Measurements from ENCODE around the gene C2CD3. TPM values are rescaled to one million over a fixed set of nuclear protein-coding genes. Genes with fewer than 3 reads are reported as not detected.

The C2CD3 gene
- total and polyA plus RNA-seq, 9 of the 15 experiments (the other 6 are each of a cell fraction or from before 2014, with no cell fraction given), result 4.4 to 20.2 (median 15.4) TPM

- intact Hi-C loops (cut with micrococcal nuclease), result no loop called here
- no peaks in the 10 kb centered on the region for H3K9me1 ChIP-seq (ENCODE audit: control insufficient read depth, insufficient read depth, low read length)
- CTCF ChIA-PET (ENCODE audit: low intra/inter-chr PET ratio), result no interaction called here
- H3K4me1 ChIP-seq (replicated peaks in 1 of 2; ENCODE audit: control insufficient read depth in 2 of 2, insufficient read depth in 2 of 2, low read length in 2 of 2), result peaks cover 0 to 21% of the 10 kb centered on the region in 2 experiments; a peak in 2 of 5 replicates
- DNase-seq (ENCODE audit: extremely low read depth in 1 of 4, low spot score in 3 of 4), result no peak
- BruUV-seq (replicated peaks), result no TSS peak
- no peak overlapping the region for H3K4me3 ChIP-seq
- no peak overlapping the region for H3K4me2 ChIP-seq (ENCODE audit: insufficient read depth, low read length)
- no peaks in the 10 kb centered on the region for H3K27me3 ChIP-seq (ENCODE audit: control insufficient read depth in 2 of 2, insufficient read depth in 2 of 2, low read length in 2 of 2)
- POLR2A ChIA-PET, result interaction anchor here (0.6 to 3.6 kb wide), 2 partner anchors 10 to 277 kb away, joined by 3 to 14 read pairs; no protein-coding TSS in a partner anchor
- H3K79me2 ChIP-seq (ENCODE audit: control insufficient read depth, insufficient read depth, low read length), result no peaks in the 10 kb centered on the region
- TF ChIP-seq CCAR2 (IDR thresholded peaks at IDR 0.05; ENCODE audit: low read depth, low read length) (no peak), MIER1 (IDR thresholded peaks at IDR 0.05; ENCODE audit: low read depth) (no peak), NFYB (IDR thresholded peaks at IDR 0.05; ENCODE audit: extremely low read depth, insufficient read length) (no peak), ZNF224 (CRISPR knock-in tag; IDR thresholded peaks at IDR 0.05) (no peak), HDAC1 (IDR thresholded peaks at IDR 0.05) (0 out of 4 replicates have a peak, but pooled peaks of 1 of the 2 experiments have one; percentile 24), NCOR1 (IDR thresholded peaks at IDR 0.05) (no peak), EP300 (IDR thresholded peaks at IDR 0.05; ENCODE audit: low read length) (no peak), CBFA2T3 (IDR thresholded peaks at IDR 0.05) (peak; percentile 24; the same call in 1 of the 2 replicates), LARP7 (IDR thresholded peaks at IDR 0.05) (no peak), PRMT5 (CRISPR knock-in tag; IDR thresholded peaks at IDR 0.05) (no peak)
- H3K27ac ChIP-seq (ENCODE audit: extremely low read depth, low read depth, low read length), result peak overlapping the region; percentile 69; the same call in 2 of the 3 replicates
- H2AFZ ChIP-seq (ENCODE audit: low read depth, low read length), result no peak overlapping the region
- in situ Hi-C loops (cut with MboI), result no loop called here
- FAIRE-seq, result no peak
- WGBS (ENCODE audit: insufficient coverage, low coverage, missing lambda C conversion rate), result 83% methylated on average over 6 of the region's 6 CpGs
- H4K20me1 ChIP-seq (replicated peaks; ENCODE audit: control insufficient read depth, insufficient read depth, low read length), result no peaks in the 10 kb centered on the region
- peaks cover 25% of the 10 kb centered on the region; the same call in 2 of the 3 replicates for H3K36me3 ChIP-seq (ENCODE audit: control insufficient read depth, insufficient read depth, low read length)
- ATAC-seq, result no peak; the same call in 2 of the 3 replicates
- no peaks in the 10 kb centered on the region for H3K9me3 ChIP-seq (replicated peaks; ENCODE audit: control insufficient read depth, insufficient read depth, low read depth, low read length)
- H3K9ac ChIP-seq (ENCODE audit: insufficient read depth in 1 of 2, low read depth in 2 of 2, low read length in 2 of 2), result peak overlapping the region in 1 of 2 experiments; percentile 37; a peak in 2 of 4 replicates
Observed at GRCh38 chr11:74139151-74139918, 31.5 kb downstream of the C2CD3 start.
